NB4 (cell line): ENCODE measurements around the gene LMTK2.

ENCODE experiments used
- DNase-seq: peaks from one replicate; pipeline ENCODE4 v3.0.0; 2010; ENCODE audit warnings: low read depth
- H3K4me3 ChIP-seq: one replicate; pipeline ENCODE4 v1.5.1; 2011; ENCODE audit warnings: mild to moderate bottlenecking, low read depth, low read length, moderate library complexity
- MAX ChIP-seq: IDR thresholded peaks from 2 replicates; pipeline ENCODE4 v1.6.1; 2011; ENCODE audit warnings: low read depth, low read length
- MYC ChIP-seq: IDR thresholded peaks from 2 replicates; pipeline ENCODE4 v1.6.1; 2011; ENCODE audit warnings: low read depth, low read length
- POLR2A ChIP-seq: IDR thresholded peaks from 2 replicates; pipeline ENCODE4 v1.6.1; 2011; ENCODE audit warnings: mild to moderate bottlenecking; ENCODE audit not compliant: insufficient read length; ENCODE audit errors: extremely low read depth
- TF ChIP-seq, protein P1 (sequence below): IDR thresholded peaks from one replicate; pipeline ENCODE4 v1.5.1; 2012; ENCODE audit warnings: low read depth, low read length

Gene LMTK2

GRCh38 chr7:98088109-98088508 is 18.6 kb upstream of the LMTK2 start:
- TF ChIP-seq POLR2A, result no peak
- TF ChIP-seq MYC, result no peak
- no peak for DNase-seq
- H3K4me3 ChIP-seq, result no peak overlapping the region

DNA sequence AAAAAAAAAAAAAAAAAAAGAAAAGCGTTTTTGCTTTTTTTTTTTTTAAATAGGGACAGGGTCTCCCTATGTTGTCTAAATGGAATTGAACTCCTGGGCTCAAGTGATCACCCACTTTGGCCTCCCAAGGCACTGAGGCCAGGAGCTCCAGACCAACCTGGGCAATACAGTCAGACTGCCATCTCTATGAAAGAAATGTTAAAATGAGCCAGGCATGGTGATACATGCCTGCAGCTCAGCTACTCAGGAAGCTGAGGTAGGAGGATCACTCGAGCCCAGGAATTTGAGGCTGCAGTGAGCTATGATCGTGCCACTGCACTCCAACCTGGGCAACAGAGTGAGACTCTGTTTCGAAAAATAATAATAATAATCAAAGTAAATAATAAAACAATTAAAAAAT is 16.5 kb upstream of the LMTK2 start:
- DNase-seq, result no peak
- TF ChIP-seq POLR2A, result no peak
- no peak for TF ChIP-seq MYC
- TF ChIP-seq, protein P1, sequence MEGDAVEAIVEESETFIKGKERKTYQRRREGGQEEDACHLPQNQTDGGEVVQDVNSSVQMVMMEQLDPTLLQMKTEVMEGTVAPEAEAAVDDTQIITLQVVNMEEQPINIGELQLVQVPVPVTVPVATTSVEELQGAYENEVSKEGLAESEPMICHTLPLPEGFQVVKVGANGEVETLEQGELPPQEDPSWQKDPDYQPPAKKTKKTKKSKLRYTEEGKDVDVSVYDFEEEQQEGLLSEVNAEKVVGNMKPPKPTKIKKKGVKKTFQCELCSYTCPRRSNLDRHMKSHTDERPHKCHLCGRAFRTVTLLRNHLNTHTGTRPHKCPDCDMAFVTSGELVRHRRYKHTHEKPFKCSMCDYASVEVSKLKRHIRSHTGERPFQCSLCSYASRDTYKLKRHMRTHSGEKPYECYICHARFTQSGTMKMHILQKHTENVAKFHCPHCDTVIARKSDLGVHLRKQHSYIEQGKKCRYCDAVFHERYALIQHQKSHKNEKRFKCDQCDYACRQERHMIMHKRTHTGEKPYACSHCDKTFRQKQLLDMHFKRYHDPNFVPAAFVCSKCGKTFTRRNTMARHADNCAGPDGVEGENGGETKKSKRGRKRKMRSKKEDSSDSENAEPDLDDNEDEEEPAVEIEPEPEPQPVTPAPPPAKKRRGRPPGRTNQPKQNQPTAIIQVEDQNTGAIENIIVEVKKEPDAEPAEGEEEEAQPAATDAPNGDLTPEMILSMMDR, result no peak
- no peak for TF ChIP-seq MAX
- H3K4me3 ChIP-seq, result no peak overlapping the region

DNA sequence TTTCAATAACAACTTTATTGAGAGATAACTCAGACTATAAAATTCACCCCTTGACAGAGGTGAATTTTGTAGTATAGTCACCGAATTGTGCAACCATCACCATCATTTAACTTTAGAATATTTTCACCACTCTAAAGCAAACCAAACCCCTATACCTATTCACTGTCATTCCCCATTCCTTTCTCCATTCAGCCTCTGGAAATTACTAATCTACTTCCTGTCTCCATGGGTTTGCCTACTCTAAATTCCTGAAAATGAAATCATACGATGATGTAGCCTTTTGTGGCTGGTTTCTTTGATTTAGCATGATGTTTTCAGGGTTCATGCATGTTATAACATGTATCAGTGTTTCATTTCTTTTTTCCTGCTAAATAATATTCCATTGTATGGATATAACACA is 15.6 kb upstream of the LMTK2 start:
- H3K4me3 ChIP-seq, result no peak overlapping the region
- TF ChIP-seq, protein P1, result no peak
- TF ChIP-seq POLR2A (no peak), MAX (no peak), MYC (no peak)
- no peak for DNase-seq

GRCh38 chr7:98091523-98091922 is 15.1 kb upstream of the LMTK2 start:
- no peak for TF ChIP-seq MYC
- TF ChIP-seq MAX, result no peak
- no peak for TF ChIP-seq POLR2A
- TF ChIP-seq, protein P1, result no peak
- no peak for DNase-seq
- H3K4me3 ChIP-seq, result no peak overlapping the region

GRCh38 chr7:98097042-98097645 is 9.5 kb upstream of the LMTK2 start:
- no peak for TF ChIP-seq POLR2A
- TF ChIP-seq MYC, result no peak
- no peak for DNase-seq
- no peak overlapping the region for H3K4me3 ChIP-seq

DNA sequence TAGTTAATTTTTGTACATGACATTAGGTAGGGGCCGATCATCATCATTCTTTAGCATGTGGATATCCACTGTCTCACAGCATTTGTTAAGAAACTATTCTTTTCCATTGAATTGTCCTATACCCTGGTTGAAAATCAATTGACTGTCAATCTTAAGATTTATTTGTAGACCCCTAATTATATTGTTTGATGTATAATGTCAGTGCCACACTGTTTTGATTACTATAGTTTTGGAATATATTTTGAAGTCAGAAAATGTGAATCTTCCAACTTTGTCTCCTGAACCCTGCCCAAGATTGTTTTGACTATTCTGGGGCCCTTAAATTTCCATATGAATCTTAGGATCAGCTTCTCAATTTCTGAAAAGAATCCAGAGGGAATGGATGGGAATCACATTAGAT is 6.6 kb upstream of the LMTK2 start:
- no peak overlapping the region for H3K4me3 ChIP-seq
- TF ChIP-seq MAX (no peak), MYC (no peak), POLR2A (no peak)
- TF ChIP-seq, protein P1, result no peak
- DNase-seq, result no peak

DNA sequence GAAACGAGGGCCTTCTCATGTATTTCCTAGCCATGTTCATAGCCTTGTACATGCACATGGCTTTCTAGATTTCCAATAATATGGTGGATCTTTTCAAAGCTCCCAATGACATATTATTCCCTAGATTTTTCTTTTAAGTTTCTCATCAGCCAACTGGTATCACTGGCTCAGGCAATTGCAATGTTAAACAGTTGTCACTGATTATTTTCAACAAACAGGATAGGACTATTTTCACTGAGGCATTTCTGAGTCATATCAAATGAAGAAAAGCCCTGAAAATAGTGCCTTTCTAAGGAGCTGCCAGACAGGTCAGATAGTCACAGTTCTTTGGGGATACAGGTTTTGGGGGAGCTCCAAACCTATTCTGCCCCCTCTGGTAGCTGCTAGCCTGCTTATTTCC is 4.5 kb upstream of the LMTK2 start:
- no peak overlapping the region for H3K4me3 ChIP-seq
- TF ChIP-seq MYC, result no peak
- TF ChIP-seq MAX, result no peak

More for the DNA sequence above, 4.5 kb upstream of the LMTK2 start:
- DNase-seq, result no peak
